K562 (cell line): ENCODE data around the gene MAP3K4. TPM values are rescaled to one million over a fixed set of nuclear protein-coding genes. Genes with fewer than 3 reads are reported as not detected.

Experiments
- ATAC-seq: fragments of 200-7000 bp; cut with Tn5 transposase; 3 replicates; pipeline ENCODE4 v1.9.1; 2020; ENCODE audit warnings: moderate library complexity
- BruUV-seq: library from RNA; stranded (reverse); fragments of 400-500 nt; replicated peaks from 2 replicates; lab custom pipeline; 2021; lab: Mats Ljungman, UMichigan
- CTCF ChIA-PET: fragments of 300-600 bp; formaldehyde crosslinking; extraction: SDS; loops from one replicate; lab custom pipeline; 2021; ENCODE audit warnings: low intra/inter-chr PET ratio; lab: Yijun Ruan, JAX
- POLR2A ChIA-PET: fragments of 300-600, 350-650 bp; sonication (Branson Sonifier 250); formaldehyde crosslinking; extraction: SDS; loops from one replicate; lab custom pipeline; 2021; ENCODE audit warnings: antibody characterized with exemption, inconsistent platforms; lab: Yijun Ruan, JAX
- DNase-seq, 4 experiments: peaks; one replicate each; pipeline versions ENCODE4 v3.0.0 to v3.0.0-alpha.2; 2011 to 2018; ENCODE audit warnings: low spot score in 3 of 4, mixed read lengths in 3 of 4; ENCODE audit errors: extremely low read depth in 1 of 4
- FAIRE-seq: peaks from 2 replicates; lab custom pipeline; 2011; peaks lifted over from hg19 to GRCh38; lab: Jason Lieb, UNC
- H2AFZ ChIP-seq: 2 replicates; pipeline ENCODE4 v1.6.0; 2011; ENCODE audit warnings: low read depth, low read length, control low read depth, inconsistent platforms
- H3K27ac ChIP-seq: fragments of 200-600 bp; 3 replicates; pipeline ENCODE4 v1.8.0; 2011; ENCODE audit warnings: low read depth, mild to moderate bottlenecking, control low read depth, inconsistent platforms, low read length, moderate library complexity, mixed read lengths; ENCODE audit errors: extremely low read depth
- H3K27me3 ChIP-seq, 2 experiments: fragments of 300-600 bp in 1 of 2; 2 replicates in 1 of 2; 3 replicates in 1 of 2; pipeline versions ENCODE4 v1.6.0 to v1.8.0; 2011; ENCODE audit warnings: inconsistent platforms in 2 of 2, low read length in 2 of 2, mild to moderate bottlenecking in 1 of 2, mixed read lengths in 1 of 2, moderate library complexity in 1 of 2; ENCODE audit not compliant: control insufficient read depth in 2 of 2, insufficient read depth in 2 of 2
- H3K36me3 ChIP-seq: fragments of 300-600 bp; 3 replicates; pipeline ENCODE4 v1.8.0; 2011; ENCODE audit warnings: mild to moderate bottlenecking, low read length, inconsistent platforms; ENCODE audit not compliant: control insufficient read depth, insufficient read depth
- H3K4me1 ChIP-seq, 2 experiments: fragments of 200-600 bp in 1 of 2; replicated peaks in 1 of 2; 2 replicates in 1 of 2; 3 replicates in 1 of 2; pipeline versions ENCODE4 v1.5.1 to v1.8.0; 2011; ENCODE audit warnings: inconsistent platforms in 2 of 2, low read length in 2 of 2, mild to moderate bottlenecking in 1 of 2, mixed read lengths in 1 of 2, moderate library complexity in 1 of 2; ENCODE audit not compliant: control insufficient read depth in 2 of 2, insufficient read depth in 2 of 2
- H3K4me2 ChIP-seq: 2 replicates; pipeline ENCODE4 v1.6.1; 2011; ENCODE audit warnings: low read length, control low read depth, inconsistent platforms, mixed read lengths; ENCODE audit not compliant: insufficient read depth
- H3K4me3 ChIP-seq: fragments of 200-600 bp; sonication (generic), shearing (Covaris generic); 2 replicates; pipeline ENCODE4 v1.5.1; 2016; ENCODE audit warnings: control low read depth, inconsistent platforms
- H3K79me2 ChIP-seq: fragments of 200-600 bp; 3 replicates; pipeline ENCODE4 v1.8.0; 2011; ENCODE audit warnings: low read length, inconsistent platforms; ENCODE audit not compliant: control insufficient read depth, insufficient read depth
- H3K9ac ChIP-seq, 2 experiments: 2 replicates each; pipeline versions ENCODE4 v1.6.0 to v1.6.1; 2011; ENCODE audit warnings: low read depth in 2 of 2, low read length in 2 of 2, control low read depth in 1 of 2, inconsistent platforms in 1 of 2, mild to moderate bottlenecking in 1 of 2, mixed read lengths in 1 of 2; ENCODE audit not compliant: insufficient read depth in 1 of 2
- H3K9me1 ChIP-seq: one replicate; pipeline ENCODE4 v1.6.0; 2011; ENCODE audit warnings: inconsistent platforms, mild to moderate bottlenecking, low read length, moderate library complexity; ENCODE audit not compliant: control insufficient read depth, insufficient read depth
- H3K9me3 ChIP-seq: replicated peaks from 2 replicates; pipeline ENCODE4 v1.5.1; 2011; ENCODE audit warnings: low read depth, low read length, inconsistent platforms; ENCODE audit not compliant: control insufficient read depth, insufficient read depth
- H4K20me1 ChIP-seq: replicated peaks from 2 replicates; pipeline ENCODE4 v1.6.1; 2011; ENCODE audit warnings: low read length, inconsistent platforms, mixed read lengths; ENCODE audit not compliant: control insufficient read depth, insufficient read depth
- CBX3 ChIP-seq, 2 experiments: IDR thresholded peaks; 1 replicate in 1 of 2; 2 replicates in 1 of 2; pipeline ENCODE4 v1.6.1; 2012; ENCODE audit warnings: inconsistent platforms in 2 of 2, low read length in 2 of 2, borderline replicate concordance in 1 of 2, control low read depth in 1 of 2
- GTF2E2 ChIP-seq: fragments of 200-800 bp; sonication (Bioruptor generic); IDR thresholded peaks from 2 replicates; pipeline ENCODE4 v1.6.1; 2016; ENCODE audit warnings: missing genetic modification characterization, missing compliant biosample characterization
- HOXB6 ChIP-seq: fragments of 250-450 bp; sonication (Bioruptor Pico); IDR thresholded peaks from 2 replicates; pipeline ENCODE4 v1.5.1; 2022; ENCODE audit warnings: mild to moderate bottlenecking, borderline replicate concordance
- KDM1A ChIP-seq, 2 experiments: fragments of 450-650 bp; IDR thresholded peaks; 2 replicates each; pipeline ENCODE4 v1.6.1; 2016; ENCODE audit warnings: mild to moderate bottlenecking in 2 of 2
- KLF16 ChIP-seq: IDR thresholded peaks from 2 replicates; pipeline ENCODE4 v1.6.1; 2016; ENCODE audit warnings: antibody characterized with exemption
- POLR2AphosphoS2 ChIP-seq: IDR thresholded peaks from 2 replicates; pipeline ENCODE4 v1.6.1; 2012; ENCODE audit warnings: low read length, improper control_type of control experiment
- POLR2G ChIP-seq: fragments of 200-400 bp; formaldehyde crosslinking; IDR thresholded peaks from 2 replicates; pipeline ENCODE4 v1.6.1; 2017; ENCODE audit warnings: low read depth, mild to moderate bottlenecking, antibody characterized with exemption, low read length, moderate library complexity
- TCF7L2 ChIP-seq: fragments of 150-350 bp; IDR thresholded peaks from 2 replicates; pipeline ENCODE4 v1.6.1; 2016; ENCODE audit warnings: low read depth, mild to moderate bottlenecking, low read length, moderate library complexity
- U2AF2 ChIP-seq: fragments of 200-400 bp; formaldehyde crosslinking; optimal IDR thresholded peaks from 2 replicates; pipeline ENCODE3; 2017; ENCODE audit warnings: low read depth, mild to moderate bottlenecking, low read length
- YY1 ChIP-seq, 3 experiments: IDR thresholded peaks; 2 replicates each; pipeline ENCODE4 v1.6.1; 2011; ENCODE audit warnings: low read length in 2 of 3, mild to moderate bottlenecking in 2 of 3, moderate library complexity in 2 of 3, borderline replicate concordance in 1 of 3, control low read depth in 1 of 3, low read depth in 1 of 3; ENCODE audit not compliant: insufficient read depth in 3 of 3, insufficient replicate concordance in 2 of 3, control insufficient read depth in 1 of 3, insufficient read length in 1 of 3; ENCODE audit errors: extremely low read depth in 1 of 3
- ZNF133 ChIP-seq: fragments of 250-450 bp; sonication (Bioruptor Pico); IDR thresholded peaks from 2 replicates; pipeline ENCODE4 v1.4.0; 2020; ENCODE audit warnings: mild to moderate bottlenecking
- ZNF436 ChIP-seq: fragments of 250-450, 450-650 bp; sonication (Bioruptor Pico); formaldehyde crosslinking; IDR thresholded peaks from 2 replicates; pipeline ENCODE4 v1.7.0; 2020; ENCODE audit warnings: mild to moderate bottlenecking
- ZNF76 ChIP-seq: fragments of 250-450 bp; sonication (Bioruptor Pico); IDR thresholded peaks from 2 replicates; pipeline ENCODE4 v1.4.0; 2020; ENCODE audit warnings: mild to moderate bottlenecking, moderate library complexity, borderline replicate concordance
- ZNF830 ChIP-seq: fragments of 250-450 bp; sonication (Bioruptor Pico); IDR thresholded peaks from 2 replicates; pipeline ENCODE4 v1.5.0; 2021; ENCODE audit warnings: mild to moderate bottlenecking
- WGBS: fragments of 100-300 bp; shearing (Covaris generic); methylation state at CpG from one replicate; pipeline ENCODE4 v1.1.6; 2016; ENCODE audit warnings: low coverage, mixed read lengths; ENCODE audit not compliant: insufficient coverage; ENCODE audit errors: missing lambda C conversion rate; 5-methylcytosine and 5-hydroxymethylcytosine counted together
- in situ Hi-C: fragments of 300-500 bp; cut with MboI; formaldehyde crosslinking; loops from 4 replicates; pipeline ENCODE4 v1.15.0; 2018; ENCODE audit warnings: inconsistent platforms, mixed read lengths
- intact Hi-C: fragments of 100-400 bp; cut with micrococcal nuclease; formaldehyde crosslinking; loops from 2 replicates; pipeline ENCODE4 v1.14.2; 2022
- polyA plus RNA-seq, 8 experiments: library from polyadenylated mRNA; depleted of rRNA in 4 of 8; stranded (reverse) in 5 of 8; unstranded in 3 of 8; fragments of >200 nt; fragmentation: Nextera tagmentation in 2 of 8; fragmentation: Illumina TruSeq in 1 of 8; extraction: Ambion mirVana in 2 of 8; extraction: Trizol in 1 of 8; gene quantifications; 2 replicates each; pipeline versions ENCODE4 v1.2.1 to v1.2.3, GENCODE V29; 2011 to 2014; ENCODE audit warnings: inconsistent platforms in 1 of 8, missing spikeins in 1 of 8
- total RNA-seq, 7 experiments: library from RNA; depleted of rRNA in 6 of 7; stranded (reverse); fragments of >200 nt in 6 of 7; fragmentation: Illumina TruSeq in 2 of 7; extraction: Trizol in 2 of 7; gene quantifications; 2 replicates each; pipeline versions ENCODE4 v1.2.1 to v1.2.3, GENCODE V29; 2011 to 2021; ENCODE audit warnings: low replicate concordance in 1 of 7
- TF ChIP-seq, protein P1 (sequence below): fragments of 450-650 bp; IDR thresholded peaks from 2 replicates; pipeline ENCODE4 v1.6.1; 2014; ENCODE audit warnings: low read depth, mild to moderate bottlenecking, moderate library complexity, borderline replicate concordance
- TF ChIP-seq, protein P2 (sequence below): fragments of 250-450 bp; sonication (Bioruptor Pico); IDR thresholded peaks from 2 replicates; pipeline ENCODE4 v1.8.0; 2021; ENCODE audit warnings: moderate library complexity, mild to moderate bottlenecking, inconsistent platforms
- TF ChIP-seq, protein P3 (sequence below): fragments of 250-450 bp; sonication (Bioruptor Pico); IDR thresholded peaks from 2 replicates; pipeline ENCODE4 v1.4.0; 2020; ENCODE audit warnings: mild to moderate bottlenecking, moderate library complexity, borderline replicate concordance

Gene MAP3K4
- total and polyA plus RNA-seq, 9 of the 15 experiments (the other 6 are each of a cell fraction or from before 2014, with no cell fraction given) = 21.0 to 77.2 (median 48.9) TPM

DNA sequence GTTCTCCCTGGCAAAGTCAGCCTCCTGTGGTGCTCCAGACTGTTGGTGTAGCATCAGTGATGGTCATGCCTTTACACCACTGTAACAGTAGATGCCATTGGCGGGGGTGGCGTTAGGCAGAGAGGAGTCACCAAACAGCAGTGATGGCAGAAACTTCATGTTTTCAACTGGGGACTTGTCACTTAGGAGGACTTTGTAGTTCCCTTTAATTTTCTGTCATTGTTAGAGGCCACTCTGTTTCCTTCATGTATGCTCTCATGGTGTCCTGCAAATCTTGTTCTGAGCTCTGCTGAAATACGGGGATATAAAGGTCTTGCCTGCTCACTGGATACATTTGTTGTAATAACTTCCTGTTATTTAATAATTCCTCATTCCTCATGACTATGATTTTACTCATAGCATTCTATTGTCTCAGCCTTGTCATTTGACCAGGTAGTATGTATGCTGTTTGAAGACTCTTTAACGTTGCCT, 4.6 kb downstream of the MAP3K4 start:
- in situ Hi-C loops = no loop called here
- H3K9ac ChIP-seq = no peak overlapping the region; a peak in 1 of 4 replicates
- ChIA-PET CTCF (no interaction called here), POLR2A (interaction anchor here (0.8 to 2.3 kb wide), 4 partner anchors 9 to 17 kb away, joined by 4 to 6 read pairs (median 5); no protein-coding TSS in a partner anchor)
- H3K27me3 ChIP-seq = no peaks in the 10 kb centered on the region
- no TSS peak for BruUV-seq
- 82% methylated on average over 4 of the region's 4 CpGs for WGBS
- H4K20me1 ChIP-seq = 0 out of 2 replicates have a peak, but pooled peaks cover 3% of the 10 kb centered on the region
- no peak overlapping the region for H3K27ac ChIP-seq
- intact Hi-C loops = no loop called here
- ATAC-seq (no peak), FAIRE-seq (no peak), DNase-seq (no peak)
- peaks cover 97% of the 10 kb centered on the region for H3K79me2 ChIP-seq
- no peak overlapping the region for H3K4me2 ChIP-seq
- H3K4me3 ChIP-seq = no peak overlapping the region
- 0 out of 2 replicates have a peak, but pooled peaks cover 2% of the 10 kb centered on the region for H3K9me3 ChIP-seq
- H3K4me1 ChIP-seq = peaks cover 5 to 11% of the 10 kb centered on the region in 2 experiments; a peak in 4 of 5 replicates
- no peaks in the 10 kb centered on the region for H3K9me1 ChIP-seq
- H2AFZ ChIP-seq = no peak overlapping the region
- peaks cover 25% of the 10 kb centered on the region for H3K36me3 ChIP-seq
- no peak for TF ChIP-seq CBX3 (IDR thresholded peaks at IDR 0.05; ENCODE audit: borderline replicate concordance in 1 of 2, low read length in 2 of 2)
- TF ChIP-seq U2AF2 = no peak
- no peak for TF ChIP-seq ZNF133 (CRISPR knock-in tag)
- TF ChIP-seq TCF7L2 = no peak
- no peak for TF ChIP-seq KLF16
- TF ChIP-seq, protein P1, sequence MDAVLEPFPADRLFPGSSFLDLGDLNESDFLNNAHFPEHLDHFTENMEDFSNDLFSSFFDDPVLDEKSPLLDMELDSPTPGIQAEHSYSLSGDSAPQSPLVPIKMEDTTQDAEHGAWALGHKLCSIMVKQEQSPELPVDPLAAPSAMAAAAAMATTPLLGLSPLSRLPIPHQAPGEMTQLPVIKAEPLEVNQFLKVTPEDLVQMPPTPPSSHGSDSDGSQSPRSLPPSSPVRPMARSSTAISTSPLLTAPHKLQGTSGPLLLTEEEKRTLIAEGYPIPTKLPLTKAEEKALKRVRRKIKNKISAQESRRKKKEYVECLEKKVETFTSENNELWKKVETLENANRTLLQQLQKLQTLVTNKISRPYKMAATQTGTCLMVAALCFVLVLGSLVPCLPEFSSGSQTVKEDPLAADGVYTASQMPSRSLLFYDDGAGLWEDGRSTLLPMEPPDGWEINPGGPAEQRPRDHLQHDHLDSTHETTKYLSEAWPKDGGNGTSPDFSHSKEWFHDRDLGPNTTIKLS = no peak
- TF ChIP-seq, protein P2, sequence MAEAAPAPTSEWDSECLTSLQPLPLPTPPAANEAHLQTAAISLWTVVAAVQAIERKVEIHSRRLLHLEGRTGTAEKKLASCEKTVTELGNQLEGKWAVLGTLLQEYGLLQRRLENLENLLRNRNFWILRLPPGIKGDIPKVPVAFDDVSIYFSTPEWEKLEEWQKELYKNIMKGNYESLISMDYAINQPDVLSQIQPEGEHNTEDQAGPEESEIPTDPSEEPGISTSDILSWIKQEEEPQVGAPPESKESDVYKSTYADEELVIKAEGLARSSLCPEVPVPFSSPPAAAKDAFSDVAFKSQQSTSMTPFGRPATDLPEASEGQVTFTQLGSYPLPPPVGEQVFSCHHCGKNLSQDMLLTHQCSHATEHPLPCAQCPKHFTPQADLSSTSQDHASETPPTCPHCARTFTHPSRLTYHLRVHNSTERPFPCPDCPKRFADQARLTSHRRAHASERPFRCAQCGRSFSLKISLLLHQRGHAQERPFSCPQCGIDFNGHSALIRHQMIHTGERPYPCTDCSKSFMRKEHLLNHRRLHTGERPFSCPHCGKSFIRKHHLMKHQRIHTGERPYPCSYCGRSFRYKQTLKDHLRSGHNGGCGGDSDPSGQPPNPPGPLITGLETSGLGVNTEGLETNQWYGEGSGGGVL (CRISPR knock-in tag) = no peak
- TF ChIP-seq POLR2G = no peak
- no peak for TF ChIP-seq POLR2AphosphoS2
- TF ChIP-seq YY1 (IDR thresholded peaks at IDR 0.05; ENCODE audit: borderline replicate concordance in 1 of 3, control insufficient read depth in 1 of 3, extremely low read depth in 1 of 3, insufficient read depth in 3 of 3, insufficient read length in 1 of 3, insufficient replicate concordance in 2 of 3, low read depth in 1 of 3, low read length in 2 of 3) = no peak
- no peak for TF ChIP-seq ZNF76 (CRISPR knock-in tag)
- TF ChIP-seq, protein P3, sequence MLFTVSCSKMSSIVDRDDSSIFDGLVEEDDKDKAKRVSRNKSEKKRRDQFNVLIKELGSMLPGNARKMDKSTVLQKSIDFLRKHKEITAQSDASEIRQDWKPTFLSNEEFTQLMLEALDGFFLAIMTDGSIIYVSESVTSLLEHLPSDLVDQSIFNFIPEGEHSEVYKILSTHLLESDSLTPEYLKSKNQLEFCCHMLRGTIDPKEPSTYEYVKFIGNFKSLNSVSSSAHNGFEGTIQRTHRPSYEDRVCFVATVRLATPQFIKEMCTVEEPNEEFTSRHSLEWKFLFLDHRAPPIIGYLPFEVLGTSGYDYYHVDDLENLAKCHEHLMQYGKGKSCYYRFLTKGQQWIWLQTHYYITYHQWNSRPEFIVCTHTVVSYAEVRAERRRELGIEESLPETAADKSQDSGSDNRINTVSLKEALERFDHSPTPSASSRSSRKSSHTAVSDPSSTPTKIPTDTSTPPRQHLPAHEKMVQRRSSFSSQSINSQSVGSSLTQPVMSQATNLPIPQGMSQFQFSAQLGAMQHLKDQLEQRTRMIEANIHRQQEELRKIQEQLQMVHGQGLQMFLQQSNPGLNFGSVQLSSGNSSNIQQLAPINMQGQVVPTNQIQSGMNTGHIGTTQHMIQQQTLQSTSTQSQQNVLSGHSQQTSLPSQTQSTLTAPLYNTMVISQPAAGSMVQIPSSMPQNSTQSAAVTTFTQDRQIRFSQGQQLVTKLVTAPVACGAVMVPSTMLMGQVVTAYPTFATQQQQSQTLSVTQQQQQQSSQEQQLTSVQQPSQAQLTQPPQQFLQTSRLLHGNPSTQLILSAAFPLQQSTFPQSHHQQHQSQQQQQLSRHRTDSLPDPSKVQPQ (CRISPR knock-in tag) = no peak
- TF ChIP-seq KDM1A (IDR thresholded peaks at IDR 0.05) = no peak
- TF ChIP-seq GTF2E2 (tag) = no peak
- no peak for TF ChIP-seq ZNF436 (CRISPR knock-in tag)
- TF ChIP-seq ZNF830 (CRISPR knock-in tag) = no peak
- TF ChIP-seq HOXB6 (CRISPR knock-in tag) = no peak
